ENCODE results near the gene ZBTB37. TPM values are rescaled to one million over a fixed set of nuclear protein-coding genes. Genes with fewer than 3 reads are reported as not detected.

ZBTB37 gene
- total and polyA plus RNA-seq, 2 of the 4 experiments (the other 2 are of a cell fraction): 1.0 to 13.1 TPM

DNA sequence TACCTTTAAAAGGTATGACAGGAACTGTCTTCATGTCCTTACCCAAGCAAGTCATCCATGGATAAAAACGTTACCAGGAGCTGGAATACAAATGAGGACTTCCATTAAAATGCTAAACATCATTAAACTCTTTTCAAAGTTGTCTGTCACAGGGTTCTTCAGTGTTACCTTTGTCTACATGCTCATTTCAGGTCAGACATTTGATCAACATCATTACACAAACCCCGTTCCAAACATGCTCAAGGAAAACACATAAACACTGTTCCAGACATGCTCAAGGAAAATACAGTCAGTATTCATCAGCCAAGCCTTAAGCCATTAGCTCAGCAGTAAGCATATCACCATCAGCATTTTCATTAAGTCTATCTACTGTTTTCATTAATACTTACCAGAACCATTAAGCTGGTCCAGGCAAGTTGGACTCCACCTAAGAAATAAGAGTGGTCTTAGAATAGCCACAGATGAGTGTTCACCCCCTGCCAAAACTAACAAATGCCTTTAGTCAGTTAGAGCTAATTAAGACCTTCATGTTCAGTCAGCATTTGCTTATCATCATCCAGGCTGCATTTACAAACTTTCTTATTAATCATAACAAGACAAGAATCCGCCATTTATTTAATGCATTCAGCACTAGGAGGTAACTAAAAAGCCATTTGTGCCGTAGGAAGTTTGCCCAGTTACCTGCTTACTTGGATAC is 2.6 kb upstream of the ZBTB37 start:
- no peak overlapping the region for H3K27ac ChIP-seq (ENCODE audit: insufficient read depth, low read length)
- in situ Hi-C loops (cut with MboI; ENCODE audit: low sequenced_read_pairs): no loop called here

More for the DNA sequence above, 2.6 kb upstream of the ZBTB37 start:
- Histone ChIP-seq H3K56ac (ENCODE audit: extremely low read depth, insufficient read depth, low read length) (peak overlapping the region; percentile 37), H2BK15ac (ENCODE audit: low read depth, low read length) (no peak overlapping the region), H2BK5ac (ENCODE audit: low read depth, low read length, poor library complexity, severe bottlenecking) (peak overlapping the region; percentile 54), H4K8ac (ENCODE audit: low read depth in 2 of 2, low read length in 2 of 2) (no peak overlapping the region), H3K9me1 (ENCODE audit: insufficient read depth, low read length) (no peaks in the 10 kb centered on the region), H4K91ac (ENCODE audit: insufficient read depth, low read depth, low read length) (no peak overlapping the region), H3K36me3 (ENCODE audit: control insufficient read depth, insufficient read depth, low read length) (peaks cover 45% of the 10 kb centered on the region), H3K4me3 (ENCODE audit: insufficient read depth, low read depth, low read length) (peak overlapping the region; percentile 70), H4K5ac (ENCODE audit: low read depth, low read length) (no peak overlapping the region), H2BK20ac (ENCODE audit: low read depth, low read length) (no peak overlapping the region), H3K79me1 (ENCODE audit: low read depth in 1 of 2, low read length in 2 of 2) (peaks cover 9 to 51% of the 10 kb centered on the region in 2 experiments; a peak in 3 of 4 replicates), H3K14ac (replicated peaks; ENCODE audit: low read depth, low read length) (peak overlapping the region; percentile 58; the same call in 1 of the 2 replicates), H2AK9ac (replicated peaks; ENCODE audit: low read depth, low read length, poor library complexity) (no peak overlapping the region), H3K9ac (ENCODE audit: low read depth, low read length) (peak overlapping the region; percentile 88; the same call in 1 of the 2 replicates), H3K27me3 (ENCODE audit: control insufficient read depth, insufficient read depth, low read length) (no peaks in the 10 kb centered on the region), H2AFZ (replicated peaks; ENCODE audit: low read length, poor library complexity) (no peak overlapping the region), H4K20me1 (ENCODE audit: insufficient read depth, low read length) (peaks cover 68% of the 10 kb centered on the region), H3K4me2 (ENCODE audit: low read depth, low read length) (peak overlapping the region; percentile 64), H2AK5ac (ENCODE audit: low read depth, low read length) (no peak overlapping the region), H3K23ac (ENCODE audit: low read depth, low read length) (peak overlapping the region; percentile 96), H3K9me3 (ENCODE audit: control insufficient read depth, insufficient read depth, low read length) (no peaks in the 10 kb centered on the region), H2BK120ac (ENCODE audit: low read depth, low read length) (no peak overlapping the region), H3K4me1 (ENCODE audit: control insufficient read depth, insufficient read depth, low read length) (no peaks in the 10 kb centered on the region), H3K18ac (ENCODE audit: low read depth, low read length) (no peak overlapping the region; the same call in 1 of the 2 replicates), H3K4ac (ENCODE audit: low read depth, low read length) (no peak overlapping the region)
- DNase-seq: no peak
- intact Hi-C loops (cut with micrococcal nuclease): loop anchor here (5.0 kb wide), 2 partner anchors 433 to 1118 kb away; no protein-coding TSS in a partner anchor
- POLR2A ChIA-PET (ENCODE audit: unreplicated experiment): interaction anchor here (0.5 to 1.1 kb wide), 3 partner anchors 9 to 21 kb away, joined by 3 to 13 read pairs (median 5); no protein-coding TSS in a partner anchor
- dilution Hi-C loops (cut with HindIII; ENCODE audit: low sequenced_read_pairs, unreplicated experiment): no loop called here
- no TSS peak for BruUV-seq (replicated peaks)
- no peak for TF ChIP-seq SMC3 (IDR thresholded peaks at IDR 0.05; ENCODE audit: low read depth, low read length)
- TF ChIP-seq MAFK (IDR thresholded peaks at IDR 0.05; ENCODE audit: low read depth, low read length): 0 out of 2 replicates have a peak, but pooled peaks have one; percentile 6
- WGBS, 2 experiments (ENCODE audit: extremely low coverage in 2 of 2, insufficient read length in 1 of 2): 0% methylated on average over 1 of the region's 4 CpGs; no CpG with 5 or more reads in 1 of the 2 experiments
- CTCF ChIA-PET: interaction anchor here (1.4 kb wide), 1 partner anchor 9 kb away, joined by 8 read pairs; no protein-coding TSS in a partner anchor
- no peak for ATAC-seq (ENCODE audit: low read depth)

All from IMR-90 (cell line).